Jurkat, Clone E6-1 (cell line): ENCODE results near the gene DHRS9.

Source experiments
- DNase-seq: peaks from one replicate; pipeline ENCODE4 v3.0.0-alpha.2; 2011; ENCODE audit warnings: low read depth, low spot score
- H3K4me3 ChIP-seq: 2 replicates; pipeline ENCODE4 v1.5.1; 2011; ENCODE audit warnings: mild to moderate bottlenecking, low read length, control low read depth, moderate library complexity

Gene DHRS9

DNA sequence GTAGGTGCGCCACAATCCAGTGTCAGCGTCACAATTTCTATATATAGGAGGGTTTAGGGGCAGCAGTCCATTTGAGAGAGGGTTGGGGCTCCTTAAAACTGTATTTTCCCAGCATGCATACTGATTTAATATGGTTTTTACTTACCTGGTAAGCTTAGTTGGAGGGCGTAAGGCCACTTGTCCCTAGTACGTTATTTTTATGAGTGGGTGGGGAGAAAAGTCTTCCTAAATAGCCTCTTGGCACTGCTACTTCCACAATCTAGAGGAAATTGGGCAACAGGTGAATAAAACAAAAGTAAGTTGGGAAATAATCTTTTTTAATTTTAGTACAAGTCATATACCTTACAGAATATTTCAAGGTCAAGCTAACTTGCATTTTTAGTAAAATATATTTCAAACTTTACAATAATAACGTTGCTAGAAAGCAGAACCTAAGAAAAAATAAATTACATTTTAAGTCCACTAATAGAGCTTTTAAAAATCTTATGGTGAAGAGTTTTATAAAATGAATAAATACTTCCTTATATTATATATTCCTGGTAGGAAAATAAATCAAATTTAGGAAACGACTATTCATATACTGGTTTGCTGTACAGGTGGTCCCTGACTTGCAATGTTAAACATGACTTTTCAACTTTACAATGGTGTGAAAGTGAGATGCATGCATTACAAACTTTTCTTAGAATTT is 20.9 kb downstream of the DHRS9 start:
- DNase-seq, result no peak
- no peak overlapping the region for H3K4me3 ChIP-seq

DNA sequence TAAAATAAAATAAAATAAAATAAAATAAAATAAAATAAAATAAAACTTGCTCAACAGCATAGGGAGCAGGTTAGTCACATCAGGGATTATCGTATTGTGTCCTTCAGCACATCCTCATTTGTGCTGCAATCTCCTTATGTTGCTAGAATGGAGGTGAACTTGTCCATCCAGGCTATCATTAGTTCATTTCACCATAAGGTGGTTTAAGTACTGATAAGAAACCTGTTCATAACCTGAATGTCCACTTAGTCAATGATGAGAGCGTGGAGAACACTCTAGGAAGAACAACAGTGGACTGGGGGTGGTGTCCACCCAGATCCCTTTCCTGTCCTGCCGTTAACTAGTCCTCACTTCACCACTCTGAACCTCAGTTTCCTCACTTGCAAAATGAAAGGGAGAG is 21.9 kb downstream of the DHRS9 start:
- no peak for DNase-seq

DNA sequence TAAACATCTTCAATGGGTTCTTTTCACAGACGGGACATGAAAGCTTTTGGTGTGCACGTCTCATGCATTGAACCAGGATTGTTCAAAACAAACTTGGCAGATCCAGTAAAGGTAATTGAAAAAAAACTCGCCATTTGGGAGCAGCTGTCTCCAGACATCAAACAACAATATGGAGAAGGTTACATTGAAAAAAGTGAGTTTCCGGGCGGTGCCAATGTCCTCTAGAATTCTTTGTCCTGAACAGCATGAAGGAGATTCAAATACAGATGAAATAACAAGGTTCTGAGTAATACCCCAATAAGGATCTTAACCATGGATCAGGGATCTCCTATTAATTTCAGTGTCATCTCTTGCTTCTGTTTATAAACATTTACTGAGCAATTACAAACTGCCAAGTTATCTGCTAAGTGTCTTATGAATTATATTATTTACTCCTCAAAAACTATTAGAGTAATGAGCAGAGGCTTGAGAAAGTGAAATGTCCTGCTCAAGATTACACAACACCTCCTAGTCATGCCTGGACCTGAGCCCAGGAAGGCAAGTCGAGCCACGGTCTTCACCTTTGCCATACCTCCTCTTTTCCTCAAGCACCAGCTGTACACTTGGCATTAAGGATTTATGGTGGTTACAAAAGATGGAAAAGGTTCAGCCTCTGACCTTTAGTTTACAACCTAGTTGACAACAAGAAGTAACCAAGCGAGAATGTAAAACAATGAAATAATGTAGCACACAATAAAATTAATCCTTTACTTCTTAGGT is 22.6 kb downstream of the DHRS9 start:
- DNase-seq, result no peak
- H3K4me3 ChIP-seq, result no peak overlapping the region

More for the DNA sequence above, 21.9 kb downstream of the DHRS9 start:
- H3K4me3 ChIP-seq, result no peak overlapping the region

DNA sequence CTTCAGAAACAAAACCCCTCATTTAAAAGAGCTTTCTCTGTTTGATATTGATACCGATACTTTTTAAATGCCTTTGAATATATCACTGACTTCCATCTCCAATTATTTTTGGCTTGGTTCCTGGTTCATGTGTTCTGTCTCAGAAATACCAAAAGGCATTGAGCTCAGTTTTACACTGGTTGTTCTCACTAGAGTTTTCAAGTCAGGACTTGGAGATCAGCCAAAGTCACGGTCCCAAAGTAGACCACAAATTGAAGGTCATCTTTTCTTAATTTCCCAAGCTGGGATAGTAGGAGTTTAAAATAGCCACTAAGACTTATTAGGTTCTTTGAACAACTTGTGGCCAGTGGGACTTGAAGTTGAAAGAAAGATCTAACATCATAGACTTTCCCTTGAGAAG is 24.2 kb downstream of the DHRS9 start:
- DNase-seq, result no peak
- H3K4me3 ChIP-seq, result no peak overlapping the region

DNA sequence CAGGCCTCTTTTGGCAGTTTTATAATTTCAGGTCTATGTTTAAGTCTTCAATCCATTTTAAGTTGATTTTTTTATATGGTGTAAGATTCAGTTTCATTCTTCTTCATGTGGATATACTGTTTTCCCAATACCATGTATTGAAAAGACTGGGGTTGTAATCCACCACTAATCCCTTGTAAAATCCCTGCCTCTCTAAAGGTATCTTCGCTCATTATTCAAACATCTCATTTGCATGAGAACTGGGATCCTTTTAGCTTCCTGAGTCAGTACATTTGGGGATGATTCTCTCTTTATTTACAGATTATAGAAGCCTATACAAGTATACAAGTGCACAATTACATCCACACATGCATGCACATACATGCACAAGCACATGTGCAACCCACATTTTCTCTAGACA is 25.3 kb downstream of the DHRS9 start:
- no peak overlapping the region for H3K4me3 ChIP-seq
- no peak for DNase-seq

DNA sequence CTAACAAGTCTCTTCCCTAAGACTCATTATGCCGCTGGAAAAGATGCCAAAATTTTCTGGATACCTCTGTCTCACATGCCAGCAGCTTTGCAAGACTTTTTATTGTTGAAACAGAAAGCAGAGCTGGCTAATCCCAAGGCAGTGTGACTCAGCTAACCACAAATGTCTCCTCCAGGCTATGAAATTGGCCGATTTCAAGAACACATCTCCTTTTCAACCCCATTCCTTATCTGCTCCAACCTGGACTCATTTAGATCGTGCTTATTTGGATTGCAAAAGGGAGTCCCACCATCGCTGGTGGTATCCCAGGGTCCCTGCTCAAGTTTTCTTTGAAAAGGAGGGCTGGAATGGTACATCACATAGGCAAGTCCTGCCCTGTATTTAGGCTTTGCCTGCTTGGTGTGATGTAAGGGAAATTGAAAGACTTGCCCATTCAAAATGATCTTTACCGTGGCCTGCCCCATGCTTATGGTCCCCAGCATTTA is 26.3 kb downstream of the DHRS9 start:
- no peak for DNase-seq
- H3K4me3 ChIP-seq, result no peak overlapping the region

DNA sequence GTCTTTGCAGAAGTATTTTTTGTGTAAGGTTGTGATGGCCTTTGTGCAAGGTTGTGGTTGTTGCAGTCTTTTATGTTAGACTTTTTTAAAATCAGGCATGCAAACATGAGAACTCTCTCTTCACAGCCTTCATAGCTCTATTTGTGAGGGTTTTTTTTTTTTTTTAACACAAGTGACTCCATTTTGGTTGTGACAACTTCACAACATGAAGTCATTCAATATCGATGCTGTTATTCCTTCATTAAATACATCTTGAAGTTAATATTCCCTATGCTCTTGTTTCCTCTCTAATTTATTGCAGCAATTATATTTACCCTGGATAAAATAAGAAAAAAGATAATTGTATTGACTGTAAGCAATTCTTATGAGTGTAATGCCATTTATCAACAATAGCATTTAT is 35.5 kb downstream of the DHRS9 start:
- no peak overlapping the region for H3K4me3 ChIP-seq
- DNase-seq, result no peak

DNA sequence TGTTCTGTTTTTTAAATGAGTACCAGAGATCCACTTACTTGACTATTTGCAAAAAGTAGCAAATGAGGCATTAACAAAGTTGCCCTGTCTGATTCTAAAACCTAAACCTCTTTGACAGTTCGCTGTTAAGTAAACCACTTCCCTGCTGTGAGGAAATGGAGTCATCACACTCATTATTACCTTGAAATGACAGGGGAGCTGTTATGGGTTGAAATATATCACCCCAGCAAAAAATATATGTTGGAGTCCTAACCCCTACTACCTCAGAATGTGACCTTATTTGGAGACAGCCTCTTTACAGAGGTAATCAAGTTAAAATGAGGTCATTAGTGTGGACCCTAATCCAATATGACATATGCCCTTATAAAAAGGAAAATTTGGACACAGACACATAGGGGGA is 36.1 kb downstream of the DHRS9 start:
- DNase-seq, result peak; percentile 29
- H3K4me3 ChIP-seq, result no peak overlapping the region

DNA sequence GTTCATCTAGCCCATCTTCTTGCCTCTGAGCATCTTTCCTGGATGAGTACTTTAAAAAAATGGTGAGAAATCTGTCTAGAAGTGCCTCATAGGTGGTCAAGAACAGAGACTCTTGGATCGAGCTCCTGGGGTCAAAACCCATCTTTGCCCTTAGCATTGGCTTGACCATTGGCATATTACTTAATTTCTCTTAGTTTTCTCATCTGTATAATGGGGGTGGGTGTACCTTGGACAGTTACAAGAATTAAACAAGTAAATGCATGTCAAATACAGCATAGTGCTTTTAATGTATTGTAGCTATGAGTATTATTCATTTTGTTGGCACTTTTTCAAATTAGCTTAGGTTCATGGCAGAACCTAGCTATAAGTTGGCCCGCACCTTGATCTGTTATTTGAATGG is 36.8 kb downstream of the DHRS9 start:
- no peak for DNase-seq

DNA sequence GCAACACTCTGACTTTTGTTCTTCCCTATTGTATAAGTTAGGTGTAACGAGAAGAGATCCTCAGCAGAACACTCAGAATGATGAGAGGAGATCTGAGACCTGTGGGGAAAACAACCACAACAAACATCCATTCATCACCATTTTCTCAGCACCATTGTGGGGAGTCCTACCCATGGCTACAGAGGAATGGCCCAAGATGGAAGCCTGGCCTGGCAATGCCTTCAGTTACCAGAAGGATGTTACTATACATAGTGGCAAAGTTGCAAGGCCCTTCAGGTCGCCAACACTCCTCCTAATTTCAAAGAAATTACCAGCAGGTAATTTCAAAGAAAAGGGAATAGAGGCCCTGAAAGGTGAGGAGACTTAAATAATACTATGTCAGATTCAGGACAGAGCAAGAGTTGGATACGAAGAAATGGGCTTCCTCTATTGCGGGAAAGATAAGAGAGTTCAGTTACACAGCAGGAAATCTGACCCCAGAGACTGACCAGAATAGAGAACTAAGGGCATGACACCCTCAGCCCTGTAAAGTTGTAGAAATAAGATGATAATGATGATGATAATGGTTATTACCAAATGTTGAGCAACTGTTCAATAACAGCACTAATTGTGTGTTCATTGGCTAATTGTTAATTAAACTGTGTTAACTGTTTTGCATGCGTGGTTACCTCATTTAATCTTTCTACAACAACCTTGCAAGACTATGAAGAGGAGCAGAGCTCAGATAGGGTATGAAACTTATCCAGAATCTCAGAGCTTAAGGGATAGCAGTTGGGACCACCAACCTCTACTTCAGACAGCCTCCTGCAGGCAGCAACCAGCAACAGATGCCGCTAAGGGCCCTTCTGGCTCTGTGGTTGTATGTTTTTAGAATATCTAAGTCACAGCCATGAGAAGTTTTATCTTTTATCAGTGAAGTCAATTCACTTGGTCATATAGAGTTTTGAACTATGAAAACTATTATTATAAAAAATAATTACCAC is 37.5 kb downstream of the DHRS9 start:
- no peak for DNase-seq
- H3K4me3 ChIP-seq, result no peak overlapping the region

More for the DNA sequence above, 36.8 kb downstream of the DHRS9 start:
- H3K4me3 ChIP-seq, result no peak overlapping the region

DNA sequence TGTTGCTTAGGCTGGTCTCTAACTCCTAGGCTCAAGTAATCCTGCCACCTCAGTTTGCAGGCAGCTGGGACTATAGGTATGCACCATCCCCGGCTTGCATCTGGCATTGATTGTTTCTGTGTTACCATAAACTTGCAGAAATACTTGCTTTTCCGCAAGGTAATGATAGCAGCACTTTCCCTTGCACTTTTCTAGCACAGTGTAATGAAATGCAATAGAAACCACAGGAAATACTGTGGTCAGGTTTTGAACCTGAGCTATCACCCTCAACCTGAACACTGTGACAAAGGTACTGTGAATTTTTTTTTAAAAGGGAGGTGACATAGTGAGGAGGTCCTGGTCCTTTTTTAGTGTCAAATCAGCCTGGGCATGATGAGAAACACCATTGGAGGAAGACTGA is 38.3 kb downstream of the DHRS9 start:
- peak; percentile 70 for DNase-seq
- no peak overlapping the region for H3K4me3 ChIP-seq

DNA sequence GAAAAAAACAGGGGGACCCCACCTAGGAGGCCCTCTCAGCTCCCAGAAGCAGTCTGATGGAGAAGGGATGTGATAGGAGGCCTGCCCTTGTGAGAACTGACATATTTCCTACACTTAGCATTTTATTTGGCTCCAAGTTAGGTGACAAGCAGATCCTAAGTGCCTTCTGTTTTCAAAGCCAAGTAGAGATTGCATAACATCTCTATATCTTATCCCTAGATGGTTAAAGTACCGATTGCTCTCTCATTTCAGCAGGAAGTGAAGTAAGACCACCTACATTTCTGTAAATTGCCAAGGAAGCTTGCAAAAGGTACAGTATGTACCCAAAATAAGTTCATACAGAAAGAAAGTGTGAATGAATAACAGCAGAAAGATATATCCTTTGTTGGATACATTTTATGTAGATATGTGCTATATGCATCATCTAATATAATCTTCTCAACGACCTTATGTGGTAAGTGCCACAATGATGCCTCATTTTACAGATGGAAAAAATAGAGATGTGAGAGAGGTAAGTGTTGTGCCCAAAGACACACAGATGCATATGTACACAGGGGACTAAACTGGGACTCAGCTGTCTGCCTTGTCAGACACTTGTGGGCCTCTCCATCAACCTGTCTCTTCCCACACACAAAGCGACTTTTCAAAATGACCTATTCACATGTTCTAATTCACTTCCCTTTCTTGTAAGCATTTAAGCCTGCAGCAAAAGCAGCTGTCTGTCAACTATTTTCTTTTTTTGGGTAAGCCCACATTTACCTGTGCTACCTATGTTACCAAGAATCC is 38.9 kb downstream of the DHRS9 start:
- DNase-seq, result no peak
- no peak overlapping the region for H3K4me3 ChIP-seq

DNA sequence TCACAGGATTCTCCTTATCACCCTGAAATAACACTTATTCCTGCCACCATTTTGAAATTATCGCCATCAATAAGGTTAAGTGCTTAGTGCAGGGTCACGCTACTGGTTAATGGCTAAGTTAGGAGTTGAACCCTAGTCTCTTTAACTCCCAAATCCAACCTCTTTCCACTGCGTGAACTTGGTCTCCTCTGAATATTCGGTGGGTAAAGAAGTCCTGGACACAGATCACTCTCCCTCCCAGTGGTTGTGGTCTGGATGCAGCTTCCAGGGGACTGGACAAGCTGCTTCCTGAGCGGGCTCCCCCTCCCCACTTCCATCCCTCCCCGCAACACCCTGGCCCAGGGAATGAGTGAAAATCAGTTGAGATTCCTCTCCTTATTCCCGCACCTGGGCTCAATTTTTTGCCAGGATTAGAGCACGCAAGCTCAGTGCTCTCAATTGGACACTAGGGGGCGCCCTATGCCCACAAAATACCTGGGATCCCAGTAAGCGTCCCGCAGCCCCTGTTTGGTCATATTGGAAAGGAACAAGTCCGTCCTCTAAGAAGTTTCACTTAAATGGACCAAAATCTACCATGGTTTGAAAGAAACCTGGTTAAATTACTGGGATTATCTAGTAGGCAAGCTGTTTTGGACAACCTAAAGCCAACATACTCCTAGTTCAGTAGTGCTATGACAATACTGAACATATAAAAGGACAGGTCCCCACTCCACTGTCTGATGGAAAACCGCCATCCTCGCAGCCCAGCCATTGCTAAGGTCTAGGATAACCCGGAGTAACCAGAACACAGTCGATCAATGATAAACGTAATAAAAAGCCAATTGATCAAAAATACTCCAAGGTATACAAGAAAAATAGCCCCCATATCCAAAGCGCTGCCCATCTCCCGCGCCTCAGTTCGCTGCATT is 40.4 kb downstream of the DHRS9 start:
- no peak overlapping the region for H3K4me3 ChIP-seq
- DNase-seq, result peak; percentile 51

DNA sequence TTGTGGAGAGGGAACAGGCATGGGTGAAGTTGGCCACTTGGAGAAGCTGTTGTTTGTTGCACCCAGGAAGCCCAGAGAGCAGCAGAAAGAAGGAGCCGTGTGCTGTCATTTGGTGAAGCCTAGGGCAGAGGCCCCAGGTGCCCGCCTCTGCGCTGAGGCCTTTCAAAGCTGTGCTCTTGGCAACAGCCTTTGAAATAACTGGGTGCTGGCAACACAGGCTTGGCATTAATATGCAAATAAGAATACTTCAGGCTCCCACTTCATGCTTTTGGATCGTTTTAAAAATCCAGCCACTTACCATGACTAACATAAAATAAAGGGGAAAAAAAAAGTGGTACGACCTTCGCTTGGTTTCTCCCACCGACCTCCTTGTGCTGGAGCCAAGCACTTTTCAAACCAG is 41.1 kb downstream of the DHRS9 start:
- no peak overlapping the region for H3K4me3 ChIP-seq
- no peak for DNase-seq

DNA sequence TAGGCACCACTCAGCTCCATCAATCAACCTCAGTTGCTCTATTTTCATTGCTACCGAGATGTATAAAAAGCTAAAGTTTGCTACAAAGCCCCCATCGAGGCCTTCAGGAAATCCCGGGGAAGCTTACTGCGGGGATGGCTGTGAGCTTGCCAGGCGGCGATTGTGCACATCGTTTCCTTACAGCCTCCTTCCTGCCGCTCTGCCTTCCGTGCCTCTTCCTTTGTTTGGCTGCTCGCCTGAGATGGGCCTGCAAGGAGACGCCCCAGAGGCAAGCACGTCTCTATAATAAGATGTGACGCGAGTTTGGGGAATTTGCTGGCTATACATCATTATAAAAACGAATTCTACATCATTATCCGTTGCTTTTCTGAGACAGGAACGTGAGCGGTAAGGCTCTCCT is 41.6 kb downstream of the DHRS9 start:
- no peak overlapping the region for H3K4me3 ChIP-seq
- DNase-seq, result no peak

DNA sequence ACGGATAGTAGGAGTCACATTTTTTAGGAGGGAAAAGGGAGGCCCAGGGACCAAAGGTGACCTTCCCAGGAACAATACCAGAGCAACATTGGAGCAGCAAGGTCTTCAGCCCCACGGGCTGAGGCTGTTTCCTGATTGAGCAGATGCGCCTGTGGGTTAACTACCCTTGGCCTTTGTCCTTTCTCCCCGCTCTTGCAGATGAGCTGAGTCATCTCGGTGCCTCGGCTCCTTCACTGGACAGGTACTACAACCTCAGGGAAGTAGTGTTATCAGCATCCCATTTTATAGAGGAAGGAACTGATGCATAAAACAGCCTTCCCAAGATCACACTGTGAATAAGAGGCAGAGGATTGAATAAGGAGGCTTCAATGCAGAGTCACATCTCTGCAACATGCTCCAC is 43.5 kb downstream of the DHRS9 start:
- DNase-seq, result no peak
- H3K4me3 ChIP-seq, result no peak overlapping the region

DNA sequence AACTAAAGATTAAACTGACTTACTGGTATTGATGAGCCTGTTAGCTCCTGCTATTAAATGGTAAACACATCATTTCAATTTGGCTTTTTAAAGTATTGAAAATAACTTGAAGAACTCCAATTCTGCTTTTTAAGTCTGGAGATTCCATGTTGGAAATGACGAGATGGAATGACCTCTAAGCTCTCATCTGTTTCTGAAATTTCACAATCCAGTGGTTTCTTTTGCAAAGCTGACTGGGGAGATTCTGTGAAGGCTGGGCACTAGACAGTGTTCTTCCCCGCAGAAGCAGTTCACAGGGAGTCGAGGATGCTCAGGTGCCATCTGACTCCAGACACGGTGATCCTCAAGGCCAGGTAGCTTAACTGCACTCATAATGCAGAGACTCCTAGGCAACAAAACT is 44.7 kb downstream of the DHRS9 start:
- H3K4me3 ChIP-seq, result no peak overlapping the region
- no peak for DNase-seq

DNA sequence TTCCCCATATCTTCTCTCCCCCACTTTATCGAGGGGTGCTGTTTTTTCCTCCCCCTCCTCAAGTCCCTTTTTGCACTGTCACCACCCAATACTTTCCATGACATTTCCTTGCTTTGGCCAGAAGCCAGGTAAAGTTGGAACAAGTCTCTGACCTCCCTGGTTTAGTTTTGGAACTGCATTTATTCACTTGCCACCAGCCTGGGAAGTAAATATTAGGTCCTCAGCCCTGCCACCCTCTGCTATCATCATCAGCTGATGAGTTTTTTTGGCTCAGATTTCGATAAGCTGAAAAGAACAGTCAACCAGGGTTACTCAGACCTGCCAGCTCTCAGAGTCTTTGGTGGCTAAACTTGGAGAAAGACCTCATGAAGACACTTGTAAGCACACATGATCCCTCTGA is 47.0 kb downstream of the DHRS9 start:
- no peak for DNase-seq
- H3K4me3 ChIP-seq, result no peak overlapping the region
